HG02763 (cell line): ENCODE measurements around the gene OVCA2.
"Not testable (repeated sequence)": the region's sequence is repeated elsewhere in the genome, so short reads cannot be mapped to it uniquely, and the experiment has no call there.

Experiments
- ATAC-seq: cut with Tn5 transposase; IDR thresholded peaks from one replicate; pipeline ENCODE4 v1.9.1; 2021; ENCODE audit warnings: mild to moderate bottlenecking, moderate library complexity; ENCODE audit not compliant: unreplicated experiment

The OVCA2 gene

DNA sequence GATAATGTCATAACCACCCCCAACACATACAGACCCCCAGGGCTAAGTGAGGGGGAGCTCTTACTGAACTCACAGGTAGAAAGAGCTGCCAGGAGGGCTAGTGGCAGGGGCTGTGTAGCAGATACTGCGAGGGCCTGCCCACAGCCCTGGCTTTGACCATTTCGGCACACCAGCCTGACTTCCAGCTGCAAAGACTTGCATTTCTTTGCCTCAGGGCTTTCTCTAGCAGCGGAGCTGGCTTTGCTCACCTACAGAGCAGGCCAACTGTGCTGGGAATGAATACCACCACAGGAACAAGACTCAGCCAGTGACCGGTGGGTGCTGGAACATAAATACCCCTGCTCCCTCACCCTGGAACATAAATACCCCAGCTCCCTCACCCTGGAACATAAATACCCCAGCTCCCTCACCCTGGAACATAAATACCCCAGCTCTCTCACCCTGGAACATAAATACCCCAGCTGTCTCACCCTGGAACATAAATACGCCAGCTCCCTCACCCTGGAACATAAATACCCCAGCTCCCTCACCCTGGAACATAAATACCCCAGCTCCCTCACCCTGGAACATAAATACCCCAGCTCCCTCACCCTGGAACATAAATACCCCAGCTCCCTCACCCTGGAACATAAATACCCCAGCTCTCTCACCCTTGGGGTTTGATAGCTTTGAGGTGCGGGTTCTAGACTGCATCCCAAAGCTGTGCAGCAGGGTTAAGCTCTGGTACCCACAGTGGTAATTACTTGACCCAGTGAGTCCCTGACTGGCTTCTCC, 28.4 kb upstream of the OVCA2 start:
- not testable (repeated sequence) for ATAC-seq

GRCh38 chr17:2013994-2014317, 27.9 kb upstream of the OVCA2 start:
- ATAC-seq, result no peak

DNA sequence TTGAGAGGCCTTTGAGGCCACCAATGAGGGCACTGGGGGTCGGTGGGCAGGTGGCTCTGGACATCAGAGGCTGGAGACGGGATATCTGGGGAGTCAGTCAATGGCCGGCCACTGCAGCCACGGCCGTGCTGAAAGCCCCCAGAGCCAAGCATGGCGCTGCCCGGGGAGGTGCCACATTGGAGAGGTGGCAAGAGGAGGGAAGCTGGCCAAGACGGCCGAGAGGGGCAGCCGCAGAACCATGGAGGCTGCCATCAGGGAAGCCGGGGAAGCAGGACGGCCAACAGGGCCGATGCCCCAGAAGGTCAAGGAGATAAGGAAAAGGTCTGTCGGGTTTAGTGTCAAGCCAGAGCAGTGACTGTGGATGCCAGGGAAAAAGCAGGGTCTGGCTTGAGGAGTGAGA, 26.5 kb upstream of the OVCA2 start:
- ATAC-seq, result no peak

GRCh38 chr17:2016494-2016893, 25.3 kb upstream of the OVCA2 start:
- ATAC-seq, result no peak

DNA sequence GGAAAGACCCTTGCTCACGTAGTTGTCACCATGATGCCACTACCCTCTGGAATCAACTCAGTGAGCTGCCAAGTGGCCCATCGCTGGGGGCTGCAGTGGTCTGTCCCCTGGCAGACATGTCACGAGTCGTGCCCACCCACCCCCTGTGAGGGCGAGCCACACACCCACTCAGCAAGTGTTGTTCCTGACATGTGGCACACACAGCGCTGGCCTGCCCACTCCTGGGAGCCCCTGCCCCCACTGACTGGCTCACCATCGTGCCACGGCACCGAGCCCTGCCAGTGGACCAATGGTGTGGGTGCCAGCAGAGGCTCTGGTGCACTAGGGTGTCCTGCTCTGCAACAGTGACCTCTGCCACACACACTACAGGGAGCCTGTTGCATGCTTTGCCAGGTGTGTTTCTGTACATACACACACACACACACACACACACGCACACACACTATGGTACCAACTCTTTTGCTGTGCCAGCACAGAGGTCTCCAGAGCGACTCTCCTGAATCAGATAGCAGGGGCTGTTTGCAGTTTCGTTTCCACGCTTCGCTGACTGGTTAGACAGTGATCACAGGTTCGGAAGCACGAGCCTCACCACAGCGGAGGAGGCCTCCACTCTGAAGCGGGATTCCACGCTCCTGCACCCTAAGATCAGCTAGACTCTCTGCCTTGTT, 24.4 kb upstream of the OVCA2 start:
- no peak for ATAC-seq

DNA sequence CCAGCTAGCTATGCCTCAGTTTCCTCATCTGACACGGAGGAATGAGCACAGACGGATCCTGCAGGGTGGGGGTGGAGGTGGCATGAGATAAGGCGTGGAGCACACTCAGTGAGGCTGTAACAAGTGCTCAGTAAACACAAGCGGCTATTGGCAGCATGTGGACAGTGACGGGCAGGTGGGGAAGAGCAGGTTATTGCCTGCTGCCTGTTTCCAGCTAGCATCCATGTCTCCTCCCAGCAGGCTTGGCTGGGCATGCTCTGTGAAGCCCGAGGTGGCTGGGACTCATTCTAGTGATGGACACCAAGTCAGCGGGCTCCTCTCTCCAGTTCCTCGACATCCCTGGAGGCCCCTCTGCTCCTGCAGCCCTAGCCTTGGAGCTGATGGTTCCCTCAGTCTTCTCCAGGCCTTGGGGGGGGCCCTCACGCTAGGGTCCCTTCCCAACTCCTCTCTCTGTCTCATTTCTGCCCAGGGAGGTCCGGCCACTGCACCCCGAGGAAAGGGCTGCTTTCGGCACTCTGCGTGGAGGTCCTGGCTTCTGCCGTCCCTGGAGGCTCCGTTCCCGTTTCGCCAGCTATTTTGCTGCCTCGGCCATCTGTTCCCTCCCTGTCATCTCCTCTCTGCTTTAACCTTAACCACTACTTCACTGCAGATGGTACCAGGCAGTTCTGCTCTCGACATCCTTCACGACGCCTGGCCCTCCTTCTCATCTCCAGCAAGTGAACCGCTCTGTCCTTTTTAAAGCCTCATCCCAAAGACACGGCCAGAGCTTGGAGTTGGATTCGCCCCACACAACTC, 22.9 kb upstream of the OVCA2 start:
- ATAC-seq, result no peak

DNA sequence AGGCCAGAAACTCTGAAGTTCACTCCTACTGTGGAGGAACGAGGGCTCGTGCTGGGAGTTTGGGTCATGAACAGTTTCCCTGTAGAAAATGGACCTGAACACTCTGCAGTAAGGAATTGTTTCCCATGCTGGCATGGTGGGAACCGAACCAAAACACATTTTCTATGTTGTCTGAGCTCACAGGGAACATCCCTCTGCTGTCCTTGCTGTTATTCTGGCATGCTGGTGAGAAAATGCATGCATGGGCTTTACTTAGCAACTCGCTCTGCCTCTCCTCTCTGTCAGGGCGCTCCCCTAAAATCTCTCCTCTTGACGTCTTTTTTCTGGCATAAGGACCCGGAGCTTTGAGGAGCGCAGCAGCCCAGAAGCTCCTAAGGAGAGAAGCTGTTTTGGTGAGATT, 22.1 kb upstream of the OVCA2 start:
- no peak for ATAC-seq

DNA sequence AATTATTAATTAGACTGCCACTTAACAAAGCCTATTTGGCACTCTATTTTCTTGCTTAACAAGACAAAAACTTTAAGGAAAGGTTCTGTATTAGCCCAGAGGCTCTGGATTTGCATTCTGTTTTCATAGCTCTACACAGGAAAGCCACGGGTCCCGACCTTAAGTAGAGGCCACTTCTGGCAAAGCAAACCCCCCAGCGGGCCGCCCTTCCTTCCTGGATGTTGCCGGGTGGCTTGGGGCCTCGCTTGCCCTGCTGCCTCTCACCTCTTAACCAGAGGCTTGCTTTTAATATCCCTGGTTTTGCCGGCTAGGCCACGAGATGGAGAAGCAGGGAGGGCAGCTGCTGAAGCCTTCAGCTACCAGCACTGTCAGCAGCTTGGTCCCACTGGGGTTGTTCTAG, 21.1 kb upstream of the OVCA2 start:
- ATAC-seq, result no peak

GRCh38 chr17:2022647-2023240, 19.1 kb upstream of the OVCA2 start:
- ATAC-seq, result no peak

- ATAC-seq, result no peak
Observed at GRCh38 chr17:2023256-2023655, 18.6 kb upstream of the OVCA2 start.

DNA sequence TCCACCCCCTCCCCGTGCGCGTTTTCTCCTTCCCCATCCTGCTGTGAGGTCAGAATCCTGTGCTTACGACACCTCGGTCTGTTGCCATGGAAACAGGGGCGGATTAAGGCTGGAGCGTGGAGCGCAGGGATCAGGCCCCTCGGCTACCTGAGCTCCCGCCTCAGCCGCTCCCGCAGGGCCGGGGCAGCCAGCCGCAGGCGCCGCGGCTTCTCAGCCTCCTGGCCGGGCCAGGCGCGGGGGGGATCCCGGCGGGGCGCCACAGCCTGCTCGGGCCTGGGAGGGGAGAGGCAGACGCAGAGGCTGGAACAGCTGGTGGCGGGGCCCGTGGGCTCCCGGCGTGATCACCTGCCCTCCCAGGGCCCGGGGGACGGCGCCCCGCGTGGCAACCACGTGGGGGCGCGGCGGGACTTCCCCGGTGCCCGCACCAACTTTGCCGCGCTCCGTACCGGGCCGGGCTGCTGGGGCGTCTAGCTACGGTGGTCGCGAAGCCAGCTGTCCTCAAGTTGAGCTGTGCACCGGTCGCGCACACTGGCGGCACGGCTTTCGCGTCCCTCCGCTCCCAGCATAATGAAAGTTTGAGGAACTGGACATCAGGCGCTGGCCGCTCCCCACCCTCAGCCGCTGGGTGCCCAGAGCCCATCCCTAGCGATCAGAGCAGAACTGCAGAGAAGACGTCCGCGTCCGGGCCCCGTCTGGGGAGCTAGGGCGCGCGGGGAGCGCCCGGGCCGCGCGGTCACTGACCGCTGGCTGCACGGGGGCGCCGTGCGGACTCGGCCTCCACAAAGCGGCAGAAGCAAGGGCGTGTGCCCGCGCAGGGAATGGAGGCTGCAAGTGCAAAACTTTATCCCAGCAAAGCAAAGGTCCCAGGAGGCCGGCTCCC, 17.9 kb upstream of the OVCA2 start:
- ATAC-seq, result no peak

DNA sequence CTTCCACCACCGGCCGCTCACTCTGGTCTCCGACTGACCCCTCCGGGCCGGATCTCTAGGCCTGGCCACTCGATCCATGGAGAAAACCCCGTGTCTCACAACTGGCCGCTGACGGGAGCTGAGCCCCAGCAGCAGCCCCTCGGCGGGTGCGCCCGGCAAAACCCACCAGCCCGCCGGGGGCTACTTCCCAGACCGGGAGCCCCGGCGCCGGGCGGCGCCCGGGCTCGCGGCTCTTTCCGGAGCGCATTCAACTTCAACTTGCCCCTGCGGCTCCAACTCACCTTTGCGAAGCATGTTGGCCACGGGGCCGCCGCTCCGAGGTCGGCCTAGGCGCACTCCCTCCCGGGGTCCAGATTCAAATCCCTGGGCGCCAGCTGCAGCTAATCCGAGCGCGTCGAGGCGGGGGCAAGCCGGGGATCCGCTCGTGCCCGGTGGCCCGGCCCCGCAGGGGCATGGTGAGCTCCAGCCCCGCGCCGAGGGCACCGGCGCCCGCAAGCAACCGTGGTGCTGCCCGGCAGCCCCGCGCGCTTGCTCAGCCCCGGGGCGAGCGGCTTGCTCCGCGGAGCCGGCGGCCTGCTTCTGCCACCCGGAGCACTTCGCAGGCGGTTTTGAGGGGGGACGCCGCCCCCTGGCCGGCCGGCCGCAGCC, 17.1 kb upstream of the OVCA2 start:
- no peak for ATAC-seq

GRCh38 chr17:2025220-2025621, 16.6 kb upstream of the OVCA2 start, which contains the start of gene RTN4RL1:
Gene RTN4RL1, minus strand, starts transcription at chr17:2025334. Its CDS starts 469 bp downstream, at chr17:2024865.
- no peak for ATAC-seq

GRCh38 chr17:2025622-2026309, 16.1 kb upstream of the OVCA2 start:
- no peak for ATAC-seq

- no peak for ATAC-seq
Observed at GRCh38 chr17:2027528-2028233, 14.1 kb upstream of the OVCA2 start.

GRCh38 chr17:2028234-2028614, 13.6 kb upstream of the OVCA2 start:
- no peak for ATAC-seq

- no peak for ATAC-seq
Observed at GRCh38 chr17:2028737-2029136, 13.1 kb upstream of the OVCA2 start.

- peak; percentile 53 for ATAC-seq
Observed at GRCh38 chr17:2029911-2030778, 11.7 kb upstream of the OVCA2 start, which contains the start of gene DPH1. Gene DPH1, plus strand, starts transcription at chr17:2030153. Its CDS starts 17 bp downstream, at chr17:2030170.
